Activated CD8-positive, alpha-beta memory T cell treated with anti-CD3 and anti-CD28 coated beads, Interleukin-2, amount 50 U/mL, for 24 hours (primary cell): ENCODE data around the gene CCDC197.

Experiments used
- DNase-seq: peaks from one replicate; pipeline ENCODE4 v3.0.0-alpha.2; 2020; ENCODE audit errors: extremely low read depth

CCDC197 gene

GRCh38 chr14:93961620-93962019, 35.5 kb upstream of the CCDC197 start:
- DNase-seq, result no peak

DNA sequence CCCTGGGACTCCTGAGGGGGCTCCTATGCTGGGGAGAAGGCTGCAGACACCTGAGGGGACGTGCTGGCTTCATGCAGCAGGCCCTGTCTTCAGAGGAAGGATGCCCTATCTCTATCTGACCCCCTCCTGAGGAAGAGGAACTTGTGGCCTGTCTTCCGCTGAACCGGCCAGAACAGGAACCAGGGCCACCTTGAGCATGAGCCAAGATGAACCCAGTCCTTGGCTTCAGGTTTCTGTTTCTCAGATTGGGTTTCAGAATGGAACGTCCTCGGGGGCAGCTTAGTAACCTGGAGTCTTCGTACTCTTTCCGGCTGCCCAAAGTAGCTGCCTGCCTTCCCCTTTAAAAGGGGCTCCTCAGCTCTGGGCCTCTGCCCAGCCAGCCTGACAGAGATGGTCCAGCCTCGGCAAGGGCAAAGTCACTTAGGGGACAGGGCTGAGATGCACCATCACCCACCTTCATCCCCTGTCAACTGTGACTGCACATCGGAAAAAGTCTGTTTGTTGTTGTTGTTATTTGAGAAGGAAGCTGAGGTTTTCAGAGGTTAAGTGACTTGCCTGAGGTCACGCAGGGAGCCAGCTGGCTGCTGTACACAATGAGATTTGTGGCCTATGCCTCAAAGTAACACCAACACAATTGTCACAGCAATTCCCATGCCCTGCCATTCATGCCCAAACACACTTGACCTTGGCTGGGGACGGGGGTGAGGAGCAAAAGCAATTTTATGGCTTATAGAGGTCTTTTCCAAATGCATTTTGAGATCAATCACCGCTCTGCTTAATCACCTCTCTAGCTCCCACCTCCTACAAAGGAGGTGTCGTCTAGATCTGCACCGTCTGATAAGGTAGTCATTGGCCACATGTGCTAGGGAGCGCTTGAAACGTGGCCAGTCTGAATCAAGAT, 34.1 kb upstream of the CCDC197 start:
- DNase-seq, result no peak

DNA sequence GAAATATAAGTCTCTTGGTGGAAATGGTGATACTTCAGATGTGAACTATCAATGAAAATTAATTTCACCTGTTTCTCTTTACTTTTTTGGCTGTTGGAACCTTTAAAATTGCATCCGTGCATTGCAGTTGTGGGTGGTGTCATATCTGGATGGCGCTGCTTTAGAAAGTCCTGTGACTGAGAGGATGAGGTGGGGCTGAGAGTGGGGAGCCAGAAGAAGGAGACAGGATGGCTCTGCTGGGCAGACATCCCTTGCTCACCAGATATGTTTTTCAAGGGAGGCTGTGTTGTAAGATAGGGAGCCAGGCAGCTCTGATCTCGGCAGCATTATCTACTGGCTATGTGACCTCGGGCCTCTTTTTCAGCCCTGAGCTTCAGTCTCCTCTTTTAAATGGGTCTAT, 33.4 kb upstream of the CCDC197 start:
- no peak for DNase-seq

- DNase-seq, result no peak
Measured at GRCh38 chr14:93964281-93964680, 32.8 kb upstream of the CCDC197 start.

GRCh38 chr14:93964820-93965286, 32.2 kb upstream of the CCDC197 start:
- DNase-seq, result no peak

GRCh38 chr14:93965287-93965821, 31.7 kb upstream of the CCDC197 start:
- no peak for DNase-seq

DNA sequence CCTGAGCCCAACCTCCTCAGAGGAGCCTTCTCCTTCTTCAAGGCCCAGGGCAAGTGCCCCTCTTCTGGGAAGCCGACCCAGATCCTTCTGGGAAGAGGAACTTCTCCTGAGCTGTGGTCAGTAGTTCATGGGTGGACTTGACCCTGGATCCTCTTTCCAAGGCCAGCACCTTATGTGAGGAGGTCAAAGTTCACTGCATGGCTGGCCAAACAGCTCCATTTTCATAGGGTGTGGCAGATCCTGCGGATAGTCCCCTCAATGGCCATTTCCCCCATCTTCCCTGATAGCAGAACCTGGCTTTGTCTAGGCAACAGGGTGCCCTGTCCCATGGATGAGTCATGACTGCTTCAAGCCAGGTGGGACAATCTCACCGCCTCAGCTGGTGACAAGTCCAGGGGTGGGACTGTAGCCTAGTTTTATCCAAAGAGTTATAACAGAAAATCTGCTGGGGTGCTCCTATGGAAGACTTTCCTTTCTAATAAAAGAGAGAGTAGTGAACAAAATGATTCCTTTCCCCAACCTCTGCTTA, 31.1 kb upstream of the CCDC197 start:
- DNase-seq, result no peak

GRCh38 chr14:93967637-93968250, 29.4 kb upstream of the CCDC197 start:
- no peak for DNase-seq

DNA sequence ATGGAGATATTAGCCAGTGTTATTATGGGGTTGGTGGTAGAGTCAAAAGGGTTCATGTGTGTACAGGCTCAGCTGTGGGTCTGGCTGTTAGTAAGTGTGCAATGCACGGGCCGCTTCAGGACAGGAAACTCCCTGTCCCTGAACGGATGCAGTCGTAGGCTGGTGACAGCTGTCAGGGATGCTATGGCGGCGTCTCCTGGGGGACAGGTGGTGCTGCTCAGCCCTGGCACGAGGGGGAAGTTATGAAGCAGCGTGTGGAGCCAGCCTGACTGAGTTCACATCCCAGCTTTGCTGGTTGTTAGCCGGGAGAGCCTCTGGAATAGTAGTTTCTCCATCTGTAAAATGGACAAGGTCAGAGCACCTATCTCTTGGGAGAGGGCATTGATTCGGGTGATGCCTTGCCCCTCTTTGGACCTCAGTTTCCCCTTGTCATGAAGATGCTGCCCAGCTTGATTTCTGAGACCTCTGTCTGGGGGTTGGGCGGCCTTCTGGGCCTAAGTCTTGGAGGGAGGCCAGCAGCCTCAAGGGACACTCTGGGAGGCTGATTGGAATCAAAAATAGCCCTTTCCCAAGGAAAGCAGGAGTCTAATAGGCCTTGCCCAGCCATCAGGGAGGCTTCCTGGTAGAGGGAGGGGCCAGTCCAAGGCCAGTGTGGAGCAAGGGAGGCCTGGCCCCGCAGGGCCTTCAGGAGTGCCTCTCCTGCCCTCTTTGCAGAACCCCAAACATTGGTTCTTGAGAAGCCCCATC, 27.8 kb upstream of the CCDC197 start:
- no peak for DNase-seq

GRCh38 chr14:93970585-93970964, 26.5 kb upstream of the CCDC197 start:
- DNase-seq, result no peak

- DNase-seq, result no peak
Measured at GRCh38 chr14:93970965-93971634, 26.0 kb upstream of the CCDC197 start.

GRCh38 chr14:93971635-93972027, 25.5 kb upstream of the CCDC197 start:
- DNase-seq, result no peak

- no peak for DNase-seq
Measured at GRCh38 chr14:93972618-93973205, 24.4 kb upstream of the CCDC197 start.

GRCh38 chr14:93973607-93974006, 23.5 kb upstream of the CCDC197 start:
- no peak for DNase-seq

GRCh38 chr14:93974299-93974698, 22.8 kb upstream of the CCDC197 start:
- DNase-seq, result no peak

- no peak for DNase-seq
Measured at GRCh38 chr14:93974833-93975232, 22.3 kb upstream of the CCDC197 start.

- DNase-seq, result no peak
Measured at GRCh38 chr14:93975791-93976476, 21.2 kb upstream of the CCDC197 start.

DNA sequence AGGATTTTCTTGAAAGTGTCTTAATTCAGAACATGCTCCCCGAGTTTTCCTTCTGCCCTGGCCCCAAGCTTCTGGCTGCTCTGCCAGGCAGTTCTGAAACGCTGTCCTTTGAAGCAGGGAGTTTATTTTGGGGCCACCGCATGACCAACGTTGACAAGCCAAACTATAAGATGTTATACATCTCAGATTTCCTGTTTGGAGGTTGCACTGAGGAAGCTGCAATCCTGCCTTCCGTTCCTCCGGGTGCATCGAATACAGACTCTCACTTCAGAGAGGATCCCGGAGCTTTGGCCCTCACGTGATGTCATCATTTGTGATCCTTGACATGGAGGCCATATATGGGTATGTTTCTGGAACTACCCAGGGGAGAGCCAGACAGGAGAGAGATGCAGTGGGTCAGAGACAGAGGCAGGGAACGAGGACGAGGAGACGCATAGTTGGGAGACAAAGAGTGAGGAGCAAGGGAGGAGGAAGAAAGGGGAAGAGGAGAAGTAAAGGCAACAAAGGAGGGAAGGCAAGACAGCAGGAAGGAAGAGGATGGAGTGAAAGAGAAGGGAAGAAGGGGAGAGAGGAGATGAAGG, 20.5 kb upstream of the CCDC197 start, which contains the start of gene ASB2:
Gene ASB2 (minus strand): TSS at position 94 of the 581 bp plus-strand sequence. CDS start 12,031 bp downstream, outside the sequence.
- no peak for DNase-seq

DNA sequence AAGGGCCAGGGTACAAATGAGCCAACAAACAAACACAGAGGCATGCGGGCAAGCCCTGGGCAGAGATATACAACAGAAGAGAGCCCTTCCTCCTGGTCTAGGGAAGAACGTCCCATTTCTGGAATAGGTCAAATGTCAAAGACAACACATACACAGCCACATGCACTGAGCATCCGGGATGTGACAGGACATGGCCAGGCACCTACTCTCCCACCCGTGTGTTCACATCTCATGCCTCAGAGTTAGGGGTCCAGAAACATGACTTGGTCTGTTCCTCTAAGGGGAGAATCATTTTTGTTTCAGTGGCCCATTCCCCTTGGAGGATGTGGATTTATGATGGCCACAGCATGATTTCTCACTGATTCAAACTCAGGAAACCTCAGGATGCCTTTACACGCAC, 19.9 kb upstream of the CCDC197 start:
- no peak for DNase-seq
